Measurements from ENCODE around the gene BRAF.
"Not testable (repeated sequence)": the region's sequence is repeated elsewhere in the genome, so short reads cannot be mapped to it uniquely, and the experiment has no call there.

Gene BRAF

DNA sequence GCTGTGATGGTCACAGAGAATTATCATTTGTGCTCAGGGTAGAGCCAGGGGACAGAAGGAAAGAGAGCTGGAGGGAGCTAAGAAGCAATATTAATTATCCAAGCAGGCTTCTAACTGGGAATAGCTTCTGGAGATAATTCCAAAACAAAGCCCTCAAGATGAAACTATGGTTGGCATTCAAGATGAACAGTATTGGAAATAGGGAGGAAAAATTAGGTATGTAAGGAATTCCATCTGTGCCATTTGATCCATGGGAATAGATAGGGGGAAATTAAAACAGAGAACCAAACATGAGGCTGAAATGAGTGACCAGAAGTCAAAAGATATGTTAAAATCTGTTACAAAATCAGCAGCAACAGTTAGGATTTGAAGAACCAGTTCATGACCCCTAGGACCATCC is 152.9 kb downstream of the BRAF start:
- DNase-seq (ENCODE audit: low read depth, low spot score) = no peak

GRCh38 chr7:140769852-140770251 is 154.9 kb downstream of the BRAF start:
- no peak for DNase-seq (ENCODE audit: low read depth, low spot score)

GRCh38 chr7:140767418-140767817 is 157.3 kb downstream of the BRAF start:
- DNase-seq (ENCODE audit: low read depth, low spot score) = no peak

DNA sequence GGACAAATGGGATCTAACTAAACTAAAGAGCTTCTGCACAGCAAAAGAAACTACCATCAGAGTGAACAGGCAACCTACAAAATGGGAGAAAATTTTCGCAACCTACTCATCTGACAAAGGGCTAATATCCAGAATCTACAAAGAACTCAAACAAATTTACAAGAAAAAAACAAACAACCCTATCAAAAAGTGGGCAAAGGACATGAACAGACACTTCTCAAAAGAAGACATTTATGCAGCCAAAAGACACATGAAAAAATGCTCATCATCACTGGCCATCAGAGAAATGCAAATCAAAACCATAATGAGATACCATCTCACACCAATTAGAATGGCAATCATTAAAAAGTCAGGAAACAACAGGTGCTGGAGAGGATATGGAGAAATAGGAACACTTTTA is 159.3 kb downstream of the BRAF start:
- not testable (repeated sequence) for DNase-seq (ENCODE audit: low read depth, low spot score)

GRCh38 chr7:140763166-140763565 is 161.6 kb downstream of the BRAF start:
- not testable (repeated sequence) for DNase-seq (ENCODE audit: low read depth, low spot score)

DNA sequence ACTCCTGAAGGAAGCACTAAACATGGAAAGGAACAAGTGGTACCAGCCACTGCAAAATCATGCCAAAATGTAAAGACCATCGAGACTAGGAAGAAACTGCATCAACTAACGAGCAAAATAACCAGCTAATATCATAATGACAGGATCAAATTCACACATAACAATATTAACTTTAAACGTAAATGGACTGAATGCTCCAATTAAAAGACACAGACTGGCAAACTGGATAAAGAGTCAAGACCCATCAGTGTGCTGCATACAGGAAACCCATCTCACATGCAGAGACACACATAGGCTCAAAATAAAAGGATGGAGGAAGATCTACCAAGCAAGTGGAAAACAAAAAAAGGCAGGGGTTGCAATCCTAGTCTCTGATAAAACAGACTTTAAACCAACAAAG is 163.4 kb downstream of the BRAF start:
- not testable (repeated sequence) for DNase-seq (ENCODE audit: low read depth, low spot score)

DNA sequence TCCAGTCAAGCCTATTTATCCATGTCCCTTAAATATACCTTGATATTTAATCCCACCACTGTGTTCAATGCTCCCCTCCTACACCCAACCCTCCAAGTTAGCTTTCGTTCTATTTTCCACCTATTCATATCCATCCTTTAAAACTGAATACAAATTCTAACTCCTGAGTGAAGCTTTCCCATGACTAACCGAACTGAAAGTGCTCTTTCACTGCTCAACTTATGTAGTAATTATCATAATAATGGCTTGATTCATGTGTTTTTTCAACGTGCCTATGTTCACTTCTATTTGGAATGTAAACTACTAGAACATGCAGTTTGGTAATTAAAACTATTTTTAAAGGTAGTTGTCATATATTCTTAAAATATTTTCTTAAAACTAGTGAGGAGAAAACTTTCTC is 170.2 kb downstream of the BRAF start:
- no peak for DNase-seq (ENCODE audit: low read depth, low spot score)

- DNase-seq (ENCODE audit: low read depth, low spot score) = no peak
Observed at GRCh38 chr7:140752533-140752932, 172.2 kb downstream of the BRAF start.

DNA sequence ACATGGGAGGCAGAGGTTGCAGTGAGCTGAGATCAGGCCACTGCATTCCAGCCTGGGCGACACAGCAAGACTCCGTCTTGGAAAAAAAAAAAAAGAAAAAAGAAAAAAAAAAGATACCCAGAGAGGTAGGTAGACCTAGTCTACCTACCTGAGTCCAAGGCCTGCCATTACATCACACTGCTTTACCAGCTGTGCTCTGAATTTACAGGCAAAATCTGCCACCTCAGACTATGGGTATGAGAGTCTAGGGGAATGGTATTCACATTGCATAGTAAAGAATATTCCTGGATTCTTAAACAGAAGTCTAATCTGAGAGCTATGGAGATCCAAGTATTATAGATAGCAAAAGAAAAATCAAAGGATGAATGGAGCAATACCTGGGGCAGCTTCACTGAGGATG is 178.0 kb downstream of the BRAF start:
- DNase-seq (ENCODE audit: low read depth, low spot score) = no peak

DNA sequence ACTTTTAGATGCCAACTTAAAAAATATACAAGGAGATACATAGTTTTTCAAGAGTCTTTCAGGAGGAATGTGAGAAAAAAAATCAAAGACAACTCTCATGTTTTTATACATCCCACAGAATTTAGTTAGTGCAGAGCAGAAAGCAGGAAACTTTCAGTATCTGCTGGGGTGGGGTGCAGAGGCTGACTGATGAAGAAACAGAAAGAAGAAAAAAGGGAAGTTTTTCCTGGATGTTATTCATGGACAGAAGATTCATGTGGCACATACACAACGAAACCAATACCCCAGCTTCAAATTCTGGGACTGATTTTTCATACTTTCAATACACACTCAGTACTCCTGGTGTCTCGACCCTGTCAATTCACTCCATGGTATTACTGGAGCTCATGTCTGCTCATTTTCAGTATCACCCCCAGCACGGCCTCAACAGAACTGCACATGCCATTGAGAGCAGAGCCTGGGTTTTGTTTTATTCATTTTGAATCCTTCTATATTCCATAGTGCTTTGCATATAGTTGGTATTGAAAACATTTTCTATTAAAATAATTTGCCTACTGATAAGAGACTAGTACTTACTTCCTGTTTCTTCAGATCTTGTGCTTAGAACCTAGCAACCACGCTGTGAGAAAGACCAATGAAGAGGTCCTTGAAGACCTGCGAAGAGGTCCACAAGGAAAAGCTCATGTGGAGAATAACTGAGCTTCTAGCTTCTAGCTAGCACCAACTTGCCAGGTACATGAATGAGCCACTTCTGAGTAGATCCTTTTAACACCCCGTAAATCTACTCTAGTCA is 179.3 kb downstream of the BRAF start:
- no peak for DNase-seq (ENCODE audit: low read depth, low spot score)

DNA sequence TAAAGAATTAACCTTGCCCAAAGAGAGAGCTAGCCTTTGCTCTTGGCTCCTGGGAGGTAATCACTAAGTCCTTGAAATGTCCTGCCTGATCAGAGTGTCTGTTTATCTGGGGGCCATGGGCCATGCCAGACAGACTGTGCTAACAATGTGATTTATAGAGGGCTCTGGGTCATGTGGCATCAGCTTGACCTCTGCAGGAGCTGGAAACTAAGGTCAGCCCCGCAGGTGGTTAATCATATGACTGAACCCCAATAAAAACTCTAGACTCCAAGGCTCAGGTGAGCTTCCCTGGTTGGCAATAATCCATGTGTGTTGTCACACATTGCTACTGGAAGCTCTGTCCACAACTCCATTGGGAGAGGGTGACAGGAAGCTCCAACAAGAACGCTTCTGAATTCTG is 180.7 kb downstream of the BRAF start:
- DNase-seq (ENCODE audit: low read depth, low spot score) = no peak

DNA sequence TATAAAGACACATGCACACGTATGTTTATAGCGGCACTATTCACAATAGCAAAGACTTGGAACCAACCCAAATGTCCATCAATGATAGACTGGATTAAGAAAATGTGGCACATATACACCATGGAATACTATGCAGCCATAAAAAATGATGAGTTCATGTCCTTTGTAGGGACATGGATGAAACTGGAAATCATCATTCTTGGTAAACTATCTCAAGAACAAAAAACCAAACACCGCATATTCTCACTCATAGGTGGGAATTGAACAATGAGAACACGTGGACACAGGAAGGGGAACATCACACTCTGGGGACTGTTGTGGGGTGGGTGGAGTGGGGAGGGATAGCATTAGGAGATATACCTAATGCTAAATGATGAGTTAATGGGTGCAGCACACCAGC is 181.5 kb downstream of the BRAF start:
- not testable (repeated sequence) for DNase-seq (ENCODE audit: low read depth, low spot score)

DNA sequence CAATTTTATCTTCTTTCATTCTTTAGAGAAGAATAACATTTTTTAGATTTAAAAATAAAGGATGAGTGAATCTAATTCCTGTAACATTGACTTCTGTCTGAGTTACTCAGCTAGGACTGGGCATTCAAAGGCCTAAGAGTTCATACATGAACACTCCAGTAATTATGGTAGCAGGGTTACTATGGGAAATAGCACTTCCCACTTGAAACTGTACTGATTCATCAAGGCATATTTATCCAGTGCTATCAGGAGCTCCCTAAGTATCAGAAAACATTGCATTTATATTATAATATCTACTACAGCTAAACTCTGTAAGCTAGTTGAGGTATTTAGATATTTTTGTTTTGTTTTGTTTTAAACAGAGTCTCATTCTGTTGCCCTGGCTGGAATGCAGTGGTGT is 186.4 kb downstream of the BRAF start:
- DNase-seq (ENCODE audit: low read depth, low spot score) = no peak

DNA sequence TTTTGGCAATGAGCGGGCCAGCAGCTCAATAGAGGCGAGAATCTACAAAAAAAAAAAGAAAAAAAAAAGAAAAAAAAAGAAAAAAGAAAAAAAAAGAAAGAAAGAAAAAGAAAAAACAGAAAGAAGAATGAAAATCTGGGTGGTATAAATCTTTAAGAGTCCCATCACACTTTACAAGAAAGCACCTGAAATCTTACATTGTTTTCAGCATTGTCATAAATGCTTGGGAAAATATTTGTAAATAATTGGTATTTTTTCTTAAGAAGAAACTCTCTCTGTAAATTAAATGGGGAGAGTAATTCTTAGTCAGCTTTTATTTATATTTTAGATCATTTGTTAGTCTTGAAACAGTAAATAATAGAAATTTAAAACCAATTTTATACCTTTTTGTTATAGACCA is 190.0 kb downstream of the BRAF start:
- DNase-seq (ENCODE audit: low read depth, low spot score) = no peak

GRCh38 chr7:140734096-140734495 is 190.6 kb downstream of the BRAF start:
- no peak for DNase-seq (ENCODE audit: low read depth, low spot score)

DNA sequence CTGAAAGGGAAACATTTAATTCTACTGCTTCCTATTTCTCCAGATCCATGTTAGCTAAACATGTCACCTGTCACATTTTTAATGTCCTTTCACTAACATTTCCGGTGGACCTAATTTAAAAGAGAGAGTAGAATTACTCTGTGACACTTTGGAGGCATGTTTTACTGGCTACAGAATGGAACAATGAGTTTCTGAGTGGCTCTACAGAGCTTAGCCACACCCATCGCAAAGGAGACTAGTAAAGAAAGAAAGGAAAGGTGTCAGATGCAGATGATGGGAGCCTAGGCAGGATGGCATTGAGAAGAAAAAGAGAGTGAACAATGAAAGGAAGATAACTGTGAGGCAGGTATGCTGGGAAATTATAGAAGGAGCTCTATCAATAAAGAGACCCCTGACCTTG is 192.3 kb downstream of the BRAF start:
- DNase-seq (ENCODE audit: low read depth, low spot score) = no peak

- DNase-seq (ENCODE audit: low read depth, low spot score) = no peak
Observed at GRCh38 chr7:140726281-140726680, 198.4 kb downstream of the BRAF start.

DNA sequence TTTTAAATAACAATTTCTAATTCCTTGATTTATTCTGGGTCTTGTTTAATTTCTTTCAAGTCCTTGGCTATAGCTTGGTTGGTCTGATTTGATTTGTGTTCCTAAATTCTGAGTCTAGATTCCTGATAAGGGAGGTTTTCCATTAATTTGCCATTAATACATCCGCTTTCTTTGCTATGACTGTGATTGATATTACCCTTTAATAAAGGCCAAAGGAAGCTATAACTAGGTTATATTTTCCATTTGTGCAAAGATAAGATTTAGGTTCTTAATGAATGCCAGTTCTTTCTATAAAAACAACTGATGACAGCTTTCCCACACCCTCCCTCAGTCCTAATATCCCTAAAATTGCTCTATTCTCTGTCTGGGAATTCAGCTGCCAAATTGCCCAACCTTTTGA is 200.0 kb downstream of the BRAF start:
- no peak for DNase-seq (ENCODE audit: low read depth, low spot score)

GRCh38 chr7:140723574-140723973 is 201.2 kb downstream of the BRAF start:
- no peak for DNase-seq (ENCODE audit: low read depth, low spot score)

DNA sequence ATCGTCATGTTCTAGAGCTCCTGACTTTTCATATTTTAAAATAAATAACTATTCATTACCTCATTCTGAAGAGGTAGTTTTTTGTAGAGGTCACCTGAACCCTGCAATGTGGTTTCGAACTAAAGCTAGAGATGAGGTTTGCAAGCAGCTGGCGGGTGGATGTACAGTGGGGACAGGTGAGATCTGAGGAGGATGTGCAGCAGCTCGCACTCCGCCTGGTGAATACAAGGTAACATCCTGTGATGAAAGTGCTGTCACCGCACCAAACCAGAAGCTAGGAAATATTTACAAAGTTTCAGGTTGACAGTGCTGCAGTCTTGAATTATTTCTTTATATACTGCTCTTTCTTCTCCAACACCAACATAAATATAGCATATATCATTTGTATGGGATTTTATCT is 201.7 kb downstream of the BRAF start:
- no peak for DNase-seq (ENCODE audit: low read depth, low spot score)

- DNase-seq (ENCODE audit: low read depth, low spot score) = no peak
Observed at GRCh38 chr7:140722254-140722653, 202.5 kb downstream of the BRAF start.

GRCh38 chr7:140719721-140720120 is 205.0 kb downstream of the BRAF start:
- no peak for DNase-seq (ENCODE audit: low read depth, low spot score)

GRCh38 chr7:140714331-140715040 is 210.2 kb downstream of the BRAF start:
- DNase-seq (ENCODE audit: low read depth, low spot score) = no peak

Measured in iPS DF 19.7 (cell line).